NCI-H1417 (cell line): ENCODE measurements around the gene CNR2.
"Not testable (repeated sequence)": the region's sequence is repeated elsewhere in the genome, so short reads cannot be mapped to it uniquely, and the experiment has no call there.

Experiments used
- DNase-seq, 3 experiments: peaks; one replicate each; lab custom pipeline; 2025; lab: John Stamatoyannopoulos, UW

Gene CNR2

DNA sequence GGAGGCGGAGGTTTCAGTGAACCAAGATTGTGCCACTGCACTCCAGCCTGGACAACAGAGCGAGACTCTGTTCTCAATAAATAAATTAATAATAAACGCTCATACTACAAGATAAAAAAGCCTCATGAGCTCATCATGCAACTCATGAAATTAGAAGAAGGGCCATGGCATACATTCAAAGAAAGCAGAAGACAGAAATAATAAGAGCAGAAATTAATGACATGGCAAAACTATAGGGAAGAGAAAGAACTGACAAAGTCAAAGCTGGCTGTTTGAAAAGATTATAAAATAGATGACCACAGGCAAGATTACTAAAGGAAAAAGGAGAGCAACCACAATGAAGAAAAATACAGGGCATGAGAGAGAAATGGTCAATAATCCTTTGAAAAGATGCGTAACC lies 30.4 kb downstream of the CNR2 start:
- DNase-seq = no peak

DNA sequence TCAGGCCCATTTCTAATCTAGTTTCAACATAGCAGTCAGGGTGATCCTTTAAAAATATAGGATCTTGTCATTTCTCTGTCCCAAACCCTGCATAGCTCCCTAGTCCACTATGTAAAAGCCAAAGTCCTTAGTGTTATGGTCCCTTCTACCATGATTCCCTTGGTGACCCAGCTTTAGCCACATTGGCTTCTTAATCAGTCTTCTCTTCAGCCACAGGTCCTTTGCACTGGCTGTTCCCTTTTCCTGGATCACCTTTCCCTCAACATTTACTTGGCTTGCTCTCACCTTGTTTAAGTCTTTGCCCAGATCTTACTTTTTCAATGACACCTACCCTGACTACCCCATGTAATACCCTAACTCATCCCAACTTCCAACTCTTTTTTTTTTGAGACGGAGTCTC lies 33.4 kb downstream of the CNR2 start:
- no peak for DNase-seq

DNA sequence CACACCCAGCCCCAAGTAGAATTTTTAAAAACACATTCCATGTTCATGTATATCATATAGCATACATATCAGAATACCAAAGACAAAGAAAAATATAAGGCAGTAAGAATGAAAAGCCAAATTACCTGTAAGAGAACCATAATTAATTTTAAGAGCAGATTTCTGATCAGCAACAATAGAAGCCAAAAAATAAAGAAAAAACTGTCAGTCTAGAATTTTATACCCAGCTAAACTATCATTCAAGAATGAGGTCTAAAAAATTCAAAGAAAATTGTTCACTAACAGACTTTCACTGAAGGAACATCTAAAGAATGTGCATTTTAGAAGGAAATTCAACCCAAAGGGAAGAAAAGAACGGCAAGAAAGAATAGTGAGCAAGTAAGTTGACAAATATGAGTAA lies 34.5 kb downstream of the CNR2 start:
- no peak for DNase-seq

DNA sequence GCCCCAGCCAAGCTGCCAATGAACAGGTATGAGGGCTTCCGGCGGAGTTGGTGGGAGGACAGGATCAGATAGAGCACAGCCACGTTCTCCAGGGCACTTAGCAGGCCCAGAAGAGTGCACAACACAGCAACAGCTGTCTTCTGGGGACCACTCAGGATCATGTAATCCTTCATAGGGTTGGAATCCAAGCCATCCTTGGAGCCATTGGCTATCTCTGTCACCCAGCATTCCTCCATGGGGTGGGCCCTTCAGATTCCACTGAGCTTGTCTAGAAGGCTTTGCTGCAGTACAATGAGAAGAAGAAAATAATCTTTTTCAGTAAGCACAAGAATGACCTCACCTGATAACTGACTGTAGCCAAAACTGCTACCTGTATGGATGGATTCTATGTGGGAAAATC lies 37.8 kb downstream of the CNR2 start:
- DNase-seq = no peak

DNA sequence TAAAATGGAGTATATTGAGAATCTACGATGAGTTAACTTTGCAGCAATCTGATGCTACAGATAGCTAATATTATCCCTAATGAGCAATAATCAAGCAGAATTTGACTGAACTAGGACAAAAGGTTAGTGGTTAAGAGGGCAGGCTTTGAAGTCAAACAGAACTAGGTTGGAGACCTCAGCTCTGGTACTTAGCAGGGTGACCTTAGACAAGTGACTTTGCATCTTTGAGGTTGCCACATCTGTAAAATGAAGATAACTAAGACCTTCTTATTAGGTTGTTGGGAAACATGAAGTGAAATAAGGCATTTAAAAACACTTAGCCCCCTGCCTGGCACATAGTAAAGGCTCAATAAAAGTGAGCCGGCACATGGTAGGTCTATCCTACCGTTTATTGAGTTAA lies 40.7 kb downstream of the CNR2 start:
- DNase-seq = no peak

DNA sequence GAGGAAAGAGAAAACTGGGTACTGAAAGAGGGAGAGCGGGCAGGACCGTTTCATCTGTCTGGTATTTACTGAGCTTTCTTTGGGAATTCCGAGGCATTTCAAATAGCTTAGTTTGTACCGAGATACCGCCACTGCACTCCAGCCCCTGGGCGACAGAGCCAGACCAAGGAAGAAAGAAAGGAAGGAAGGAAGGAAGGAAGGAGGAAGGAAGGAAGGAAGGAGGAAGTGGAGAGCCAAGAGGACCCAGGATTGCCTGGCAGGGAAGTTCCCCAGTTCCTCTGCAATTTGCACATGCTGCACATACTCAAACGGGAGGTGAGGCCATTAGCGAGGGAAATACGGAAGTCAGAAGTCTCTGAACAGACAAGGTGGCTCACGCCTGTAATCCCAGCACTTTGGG lies 44.1 kb downstream of the CNR2 start:
- DNase-seq = no peak

DNA sequence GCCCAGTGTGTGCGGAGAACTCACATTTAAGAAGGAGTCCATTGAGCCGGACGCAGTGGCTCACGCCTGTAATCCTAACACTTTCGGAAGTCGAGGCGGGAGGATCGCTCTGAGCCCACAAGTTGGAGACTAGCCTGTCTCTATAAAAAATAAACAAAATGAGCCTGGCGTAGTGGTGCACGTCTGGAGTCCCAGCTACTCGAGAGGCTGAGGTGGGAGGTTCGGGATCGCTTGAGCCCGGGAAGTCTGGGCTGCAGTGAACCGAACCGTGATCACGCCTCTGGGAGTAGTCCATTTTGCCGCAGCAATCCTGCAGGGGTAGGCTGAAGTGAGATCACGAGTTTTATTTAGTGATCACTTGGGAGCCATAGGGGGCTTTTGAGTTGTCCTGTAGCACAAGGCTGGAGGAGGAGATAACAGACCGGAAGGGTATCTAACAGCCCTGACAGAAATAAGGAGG lies 44.6 kb downstream of the CNR2 start:
- DNase-seq = peak in 1 of 3 experiments; percentile 33

DNA sequence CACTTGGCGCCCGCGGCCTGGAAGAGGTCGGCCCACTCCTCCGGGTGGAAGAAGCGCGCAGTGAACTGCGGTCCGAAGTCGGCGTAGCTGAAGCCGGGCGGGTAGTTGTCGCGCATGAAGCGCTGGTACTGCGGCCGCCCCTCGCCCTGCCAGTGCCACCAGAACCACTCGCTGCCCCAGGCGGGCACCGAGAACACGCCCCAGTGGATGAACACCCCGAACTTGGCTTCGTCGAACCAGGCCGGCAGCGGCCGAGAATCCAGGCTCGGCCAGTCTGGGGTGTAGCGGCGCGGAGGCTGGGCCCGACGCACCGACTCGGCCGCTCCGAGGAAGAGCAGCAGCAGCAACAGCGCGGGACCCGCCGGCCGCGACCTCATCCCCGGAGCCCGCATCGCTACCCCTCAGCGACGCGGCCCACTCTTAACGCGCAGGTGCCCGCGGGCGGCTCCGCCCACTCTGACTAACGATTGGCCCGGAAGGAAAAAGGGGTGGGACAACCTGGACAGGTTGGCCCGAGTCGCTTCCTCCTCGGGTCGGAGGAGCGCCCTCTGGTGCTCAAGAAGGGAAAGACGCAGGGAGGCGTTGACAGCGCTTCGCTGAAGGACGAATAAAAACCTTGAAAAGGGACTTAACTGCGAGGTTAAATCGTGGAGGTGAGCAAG lies 45.1 kb downstream of the CNR2 start, which contains the start of gene FUCA1:
Gene FUCA1, minus strand, starts transcription at position 396 of the 662 bp plus-strand sequence. Its CDS starts 4 bp downstream, at position 392.
- DNase-seq = peak; percentile 97 to 98 (median 97)

DNA sequence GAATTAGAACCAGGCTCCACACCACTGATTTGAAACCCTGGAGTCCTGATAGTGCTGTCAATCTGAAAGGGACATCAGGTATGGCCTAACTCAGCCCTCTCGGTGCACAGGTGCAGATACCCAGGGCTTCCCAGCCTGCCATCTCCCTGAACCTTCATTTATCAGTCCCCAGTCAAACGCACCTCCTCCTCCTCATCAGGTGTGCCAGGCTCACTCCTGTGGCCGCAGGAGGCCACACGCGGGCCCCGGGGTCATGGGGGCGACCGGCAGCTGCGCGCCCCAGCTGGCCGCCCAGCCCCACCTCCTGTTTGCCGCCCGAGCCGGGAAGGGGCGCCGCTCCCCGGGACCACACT lies 45.6 kb downstream of the CNR2 start:
- no peak for DNase-seq

DNA sequence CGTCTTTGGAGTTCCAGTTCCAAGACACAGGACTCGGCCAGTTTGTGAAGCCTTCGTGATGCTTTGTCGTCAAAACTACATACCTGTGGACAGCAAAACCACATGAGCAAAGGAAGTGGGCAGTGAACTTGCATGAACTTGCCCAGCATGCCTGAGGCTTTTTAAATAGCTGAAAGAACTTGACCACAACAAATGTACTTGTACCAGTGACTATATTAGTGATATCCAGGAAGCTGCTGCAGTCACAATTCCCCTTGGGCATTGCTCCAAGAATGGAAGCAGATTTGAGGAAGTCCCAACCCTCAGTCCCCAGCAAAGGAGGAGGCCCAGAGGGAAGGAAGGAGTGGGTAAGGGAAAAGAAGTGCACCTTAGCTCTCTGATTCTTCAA lies 47.6 kb downstream of the CNR2 start:
- no peak for DNase-seq

DNA sequence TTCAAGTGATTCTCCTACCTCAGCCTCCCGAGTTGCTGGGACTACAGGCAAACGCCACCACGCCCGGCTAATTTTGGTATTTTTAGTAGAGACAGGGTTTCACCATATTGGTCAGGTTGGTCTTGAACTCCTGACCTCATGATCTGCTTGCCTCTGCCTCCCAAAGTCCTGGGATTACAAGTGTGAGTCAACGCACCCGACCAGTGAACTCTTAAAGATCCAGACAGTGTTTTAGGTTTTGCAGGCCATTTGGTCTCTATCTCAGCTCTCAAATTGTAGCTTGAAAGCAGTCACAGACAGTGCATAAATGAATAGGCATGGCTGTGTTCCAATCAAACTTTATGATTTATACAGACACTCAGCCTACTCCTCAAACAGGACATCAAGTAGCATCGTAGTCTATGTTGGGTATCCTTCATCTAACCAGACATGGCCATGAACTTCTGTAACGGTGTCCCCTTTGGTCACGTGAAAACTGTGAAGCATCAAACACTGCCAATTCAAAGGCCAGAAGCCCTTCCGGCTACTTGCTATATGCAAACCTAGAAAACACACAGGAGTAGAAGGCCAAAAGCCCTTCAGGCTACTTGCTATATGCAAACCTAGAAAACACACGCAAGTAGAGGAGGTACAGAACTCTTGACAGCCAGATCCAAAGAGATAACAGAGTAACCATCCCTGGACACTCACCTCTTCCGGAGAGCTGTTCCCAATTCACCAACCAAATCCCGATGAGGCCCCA lies 48.2 kb downstream of the CNR2 start:
- DNase-seq = no peak

DNA sequence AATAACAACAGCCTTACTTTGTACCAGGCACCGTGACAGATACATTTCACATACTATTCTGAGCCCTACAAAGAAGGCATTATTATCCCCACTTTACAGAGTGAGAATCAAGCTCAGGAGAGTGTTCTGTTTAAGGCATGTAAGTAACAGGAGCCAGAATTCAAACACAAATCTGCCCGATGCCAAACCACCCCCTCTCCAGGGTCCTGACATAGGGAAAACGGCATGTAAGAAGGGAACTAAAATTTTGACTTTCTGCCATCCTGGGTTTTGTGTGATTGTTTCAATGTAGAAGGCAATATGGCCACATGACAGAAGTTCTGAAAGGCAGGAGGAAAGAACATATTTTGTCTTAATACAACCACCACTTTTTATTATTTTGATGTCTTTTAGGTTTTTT lies 50.5 kb downstream of the CNR2 start:
- DNase-seq = no peak

DNA sequence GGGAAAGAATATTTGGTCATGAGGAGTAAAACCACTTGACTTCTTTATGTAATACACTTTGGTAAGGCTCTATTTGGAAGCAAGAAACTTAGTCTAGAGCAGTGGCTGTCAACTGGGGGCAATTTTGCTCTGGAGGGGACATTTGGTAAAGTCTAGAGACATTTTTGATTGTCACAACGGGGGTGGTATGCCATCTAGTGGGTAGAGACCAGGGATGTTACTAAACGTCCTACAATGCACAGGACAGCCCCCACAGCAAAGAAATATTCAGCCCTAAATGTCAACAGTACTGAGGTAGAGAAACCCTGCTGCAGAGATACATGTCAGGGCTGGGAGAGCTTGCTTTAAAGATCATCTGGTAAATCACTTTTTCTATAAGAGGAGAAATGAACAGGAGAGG lies 58.6 kb downstream of the CNR2 start:
- DNase-seq = no peak

DNA sequence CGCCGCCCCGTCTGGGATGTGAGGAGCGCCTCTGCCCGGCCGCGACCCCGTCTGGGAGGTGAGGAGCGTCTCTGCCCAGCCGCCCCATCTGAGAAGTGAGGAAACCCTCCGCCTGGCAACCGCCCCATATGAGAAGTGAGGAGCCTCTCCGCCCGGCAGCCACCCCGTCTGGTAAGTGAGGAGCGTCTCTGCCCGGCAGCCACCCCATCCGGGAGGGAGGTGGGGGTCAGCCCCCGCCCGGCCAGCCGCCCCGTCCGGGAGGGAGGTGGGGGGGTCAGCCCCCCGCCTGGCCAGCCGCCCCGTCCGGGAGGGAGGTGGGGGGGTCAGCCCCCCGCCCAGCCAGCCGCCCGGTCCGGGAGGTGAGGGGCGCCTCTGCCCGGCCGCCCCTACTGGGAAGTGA lies 60.0 kb downstream of the CNR2 start:
- not testable (repeated sequence) for DNase-seq

DNA sequence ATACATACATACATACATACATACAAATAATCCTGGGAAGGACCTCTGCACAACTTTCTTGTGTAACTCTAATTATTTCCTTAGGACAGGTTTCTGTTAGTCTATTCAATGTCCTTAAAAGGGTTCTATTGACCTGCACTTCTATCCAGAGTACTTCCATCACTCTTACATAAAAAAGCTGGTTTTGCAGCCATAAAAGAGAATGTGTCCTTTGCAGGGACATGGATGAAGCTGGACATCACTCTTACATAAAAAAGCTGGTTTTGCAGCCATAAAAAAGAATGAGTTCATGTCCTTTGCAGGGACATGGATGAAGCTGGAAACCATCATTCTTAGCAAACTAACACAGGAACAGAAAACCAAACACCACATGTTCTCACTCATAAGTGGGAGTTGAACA lies 61.8 kb downstream of the CNR2 start:
- DNase-seq = not testable (repeated sequence)

DNA sequence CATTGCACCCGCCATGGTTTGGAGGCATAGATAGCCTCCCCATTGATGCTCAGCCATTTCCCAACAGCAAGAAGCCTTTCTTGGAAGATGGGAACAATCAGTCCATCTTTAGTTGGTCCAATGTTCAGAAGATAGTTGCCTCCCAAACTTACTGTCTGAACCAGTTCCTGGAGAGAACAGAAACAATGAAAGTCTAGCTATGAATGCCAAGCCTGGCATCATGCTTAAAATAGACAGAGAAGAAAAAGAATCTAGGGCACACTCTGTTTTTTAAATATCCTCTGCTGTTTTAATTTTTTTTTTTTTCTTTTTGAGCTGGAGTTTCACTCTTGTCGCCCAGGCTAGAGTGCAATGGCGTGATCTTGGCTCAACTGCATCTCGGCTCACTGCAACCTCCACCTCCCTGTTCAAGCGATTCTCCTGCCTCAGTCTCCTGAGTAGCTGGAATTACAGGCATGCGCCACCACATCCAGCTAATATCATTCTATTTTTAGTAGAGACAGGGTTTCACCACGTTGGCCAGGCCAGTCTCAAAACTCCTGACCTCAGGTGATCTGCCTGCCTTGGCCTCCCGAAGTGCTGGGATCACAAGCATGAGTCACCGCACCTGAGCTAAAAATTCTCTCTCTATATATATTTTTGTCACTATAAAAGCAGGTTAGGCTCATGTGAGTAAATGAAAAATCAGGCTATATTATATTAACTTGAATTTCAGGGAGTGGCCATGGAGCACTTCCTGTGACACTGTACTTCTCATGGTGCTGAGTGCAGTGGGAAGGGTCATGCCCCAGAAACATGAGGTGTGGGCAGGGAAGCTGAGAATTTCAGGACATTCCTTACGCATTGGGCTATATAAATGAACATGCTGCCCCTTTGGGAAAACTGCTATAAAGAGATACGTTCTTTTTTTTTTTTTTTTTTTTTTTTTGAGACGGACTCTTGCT lies 64.2 kb downstream of the CNR2 start:
- no peak for DNase-seq

DNA sequence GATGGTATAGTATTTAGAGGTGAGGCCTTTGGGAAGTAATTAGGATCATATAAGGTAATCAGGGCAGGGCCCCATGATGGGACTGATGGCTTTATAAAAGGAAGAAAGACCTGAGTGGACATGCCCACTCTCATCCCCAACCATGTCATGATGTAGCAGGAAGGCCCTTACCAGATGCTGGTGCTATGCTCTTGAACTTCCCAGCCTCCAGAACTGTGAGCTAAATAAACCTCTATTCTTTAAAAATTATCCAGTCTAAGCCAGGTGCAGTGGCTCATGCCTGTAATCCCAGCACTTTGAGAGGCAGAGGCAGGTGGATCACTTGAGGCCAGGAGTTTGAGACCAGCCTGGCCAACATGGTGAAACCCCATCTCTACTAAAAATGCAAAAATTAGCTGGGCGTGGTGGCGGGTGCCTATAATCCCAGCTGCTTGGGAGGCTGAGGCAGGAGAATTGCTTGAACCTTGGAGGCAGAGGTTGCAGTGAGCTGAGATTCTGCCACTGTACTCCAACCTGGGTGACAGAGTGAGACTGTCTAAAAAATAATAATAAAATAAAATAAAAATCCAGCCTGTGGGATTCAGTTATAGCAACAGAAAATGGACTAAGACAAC lies 65.6 kb downstream of the CNR2 start:
- DNase-seq = not testable (repeated sequence)

DNA sequence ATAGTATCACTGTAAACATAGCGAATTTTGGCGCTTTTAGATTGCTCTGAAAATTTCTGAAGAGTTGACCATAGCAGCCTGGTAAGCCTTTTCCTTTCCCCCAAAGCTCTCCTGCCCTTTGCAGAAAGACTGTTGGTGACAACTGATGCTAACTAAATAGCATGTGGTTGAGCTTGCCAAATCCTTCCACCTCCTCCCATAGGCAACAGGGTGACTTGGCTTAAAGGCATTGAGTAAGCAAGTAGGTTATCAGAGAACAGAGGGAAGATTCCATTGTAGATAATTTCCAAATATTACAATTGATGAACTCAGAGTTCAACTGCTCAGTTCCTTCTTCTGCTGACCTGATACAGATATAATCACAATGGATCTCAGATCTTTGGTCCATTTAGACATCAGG lies 68.0 kb downstream of the CNR2 start:
- DNase-seq = no peak

DNA sequence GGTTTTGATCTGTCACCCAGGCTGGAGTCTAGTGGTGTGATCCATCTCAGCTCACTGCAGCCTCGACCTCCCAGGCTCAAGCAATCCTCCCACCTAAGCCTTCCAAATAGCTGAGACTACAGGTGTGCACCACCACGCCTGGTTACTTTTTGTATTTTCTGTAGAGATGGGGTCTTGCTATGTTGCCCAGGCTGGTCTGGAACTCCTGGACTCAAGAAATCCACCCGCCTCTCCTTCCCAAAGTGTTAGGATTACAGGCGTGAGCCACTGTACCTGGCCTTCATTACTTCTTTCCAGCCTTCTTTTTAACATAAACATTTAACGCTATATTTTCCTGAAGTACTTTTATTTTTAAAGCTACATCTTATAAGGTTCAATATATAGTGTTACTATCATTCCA lies 69.5 kb downstream of the CNR2 start:
- no peak for DNase-seq

DNA sequence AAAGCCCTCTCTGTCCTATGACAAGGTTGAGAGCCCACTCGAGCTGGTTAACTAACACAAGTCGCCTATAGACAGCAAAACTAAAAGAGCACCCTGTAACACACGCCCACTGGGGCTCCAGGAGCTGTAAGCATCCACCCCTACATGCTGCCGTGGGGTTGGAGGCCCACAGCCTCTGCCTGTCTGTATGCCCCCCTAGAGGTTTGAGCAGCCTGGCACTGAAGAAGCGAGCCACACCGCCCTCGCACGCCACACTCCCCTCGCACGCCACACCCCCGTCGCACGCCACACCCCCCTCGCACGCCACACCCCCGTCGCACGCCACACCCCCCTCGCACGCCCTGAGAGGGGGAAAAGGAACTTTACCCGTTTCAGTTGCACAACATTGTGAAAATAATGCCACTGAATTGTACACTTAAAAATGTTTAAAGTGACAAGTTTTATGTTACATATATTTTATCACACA lies 74.7 kb downstream of the CNR2 start:
- peak; percentile 23 to 64 (median 36) for DNase-seq

DNA sequence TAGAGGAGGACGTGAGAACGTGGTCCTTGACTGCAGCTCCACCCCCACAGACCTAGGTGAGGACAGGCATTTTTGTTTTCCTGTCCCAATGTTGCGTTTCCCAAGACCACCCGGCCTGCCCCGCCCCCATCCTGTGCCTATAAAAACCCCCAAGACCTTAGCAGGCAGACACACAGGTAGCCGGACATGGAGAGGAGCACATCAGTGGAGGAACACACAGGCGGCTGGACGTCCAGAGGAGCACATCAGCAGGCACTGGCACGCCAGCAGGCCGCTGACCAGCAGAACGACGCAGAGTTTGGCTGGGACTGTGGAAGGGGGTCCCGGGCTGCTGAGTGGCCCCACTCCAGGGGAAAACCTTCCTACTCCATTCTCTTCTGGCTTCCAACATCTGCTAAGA lies 75.3 kb downstream of the CNR2 start:
- no peak for DNase-seq

DNA sequence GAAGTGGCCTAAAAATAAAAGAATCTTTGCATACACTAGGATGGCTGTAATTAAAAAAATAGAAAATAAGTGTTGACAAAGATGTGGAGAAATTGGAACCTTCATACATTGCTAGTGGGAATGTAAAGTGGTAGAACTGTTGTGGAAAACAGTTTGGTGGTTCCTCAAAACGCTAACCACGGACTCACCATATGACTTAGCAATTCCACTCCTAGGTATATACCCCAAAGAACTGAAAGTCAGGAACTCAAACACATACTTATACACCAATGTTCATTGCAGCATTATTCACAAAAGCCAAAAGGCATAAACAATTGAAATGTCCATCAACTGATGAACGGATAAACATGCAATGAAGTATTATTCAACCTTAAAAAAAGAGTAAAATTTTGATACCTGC lies 77.1 kb downstream of the CNR2 start:
- DNase-seq = no peak
